Measurements from ENCODE around the gene SLX9. TPM values are rescaled to one million over a fixed set of nuclear protein-coding genes. Genes with fewer than 3 reads are reported as not detected.

Gene SLX9
- total and polyA plus RNA-seq, 2 donors (not counting 3 experiments of a cell fraction or from before 2014, with no cell fraction given): 27.0 to 50.6 TPM

DNA sequence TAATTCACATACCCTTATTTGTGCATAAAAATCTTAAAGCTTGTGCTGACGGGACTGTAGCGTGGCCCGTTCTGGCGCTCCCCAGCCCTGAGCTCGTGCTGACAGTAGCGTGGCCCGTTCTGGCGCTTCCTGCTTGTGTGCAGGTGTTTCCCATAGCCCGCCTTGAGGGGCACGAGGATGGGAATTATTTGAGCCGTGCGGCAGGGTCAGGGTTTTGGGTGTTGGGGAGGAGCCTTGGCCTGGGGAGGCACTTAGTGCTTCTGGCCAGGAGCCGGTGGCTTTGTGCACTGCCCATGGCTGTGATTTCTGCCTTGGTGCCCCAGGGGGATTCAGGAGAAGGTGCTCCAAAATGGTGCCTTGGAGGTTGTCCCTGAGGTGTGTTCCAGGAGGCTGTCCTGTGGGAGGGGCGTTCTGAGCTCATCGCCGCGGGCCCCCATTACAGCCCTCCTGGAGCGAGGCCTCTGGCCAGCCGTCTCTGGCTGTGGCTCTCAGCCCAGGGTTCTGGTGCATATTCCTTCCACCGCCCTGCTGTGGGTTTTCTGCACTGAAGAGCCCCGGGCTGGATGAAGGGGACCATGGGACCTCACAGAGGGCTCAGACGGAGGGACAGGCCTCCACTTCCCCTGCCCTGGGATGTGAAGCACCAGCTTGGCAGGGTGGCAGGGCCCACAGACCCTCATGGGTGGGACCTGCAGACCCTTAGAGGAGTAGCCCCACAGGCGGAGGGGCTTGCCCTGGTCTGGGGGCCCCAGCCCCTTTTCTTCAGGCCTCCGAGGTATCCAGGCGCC, 6.6 kb downstream of the SLX9 start:
- Histone ChIP-seq H3K9ac (replicated peaks; ENCODE audit: extremely low read depth, insufficient read depth, low read length) (no peak overlapping the region), H3K36me3 (ENCODE audit: control insufficient read depth in 2 of 2, extremely low read depth in 1 of 2, insufficient read depth in 2 of 2, low read length in 2 of 2) (peaks cover 9 to 19% of the 10 kb centered on the region in 2 experiments), H3K4me3 (replicated peaks in 1 of 3; ENCODE audit: insufficient read depth in 1 of 3, low read depth in 1 of 3, low read length in 3 of 3) (no peak overlapping the region), H3K4me2 (ENCODE audit: insufficient read depth, low read length) (no peak overlapping the region), H3K27ac (ENCODE audit: insufficient read depth, low read depth, low read length) (no peak overlapping the region), H3K27me3 (ENCODE audit: control insufficient read depth in 2 of 2, insufficient read depth in 2 of 2, low read length in 2 of 2) (no peaks in the 10 kb centered on the region), H2AFZ (ENCODE audit: low read depth, low read length) (no peak overlapping the region), H3K4me1 (ENCODE audit: control insufficient read depth, extremely low read depth, insufficient read depth, low read length) (peaks cover 4% of the 10 kb centered on the region), H3K9me1 (replicated peaks; ENCODE audit: control insufficient read depth, extremely low read depth, insufficient read depth, low read length) (no peaks in the 10 kb centered on the region), H3K79me2 (ENCODE audit: control insufficient read depth, insufficient read depth, low read length) (peaks cover 65% of the 10 kb centered on the region), H3K9me3 (replicated peaks; ENCODE audit: control insufficient read depth, insufficient read depth, low read length) (no peaks in the 10 kb centered on the region), H4K20me1 (replicated peaks; ENCODE audit: control insufficient read depth, extremely low read depth, insufficient read depth, low read length) (no peaks in the 10 kb centered on the region)
- DNase-seq (ENCODE audit: low read depth, low spot score): no peak
- dilution Hi-C loops (cut with MboI; ENCODE audit: extremely low pct_ligation_motif_present, low sequenced_read_pairs) (loop anchor here (25.0 kb wide), 1 partner anchor 191 kb away; no protein-coding TSS in a partner anchor), intact Hi-C loops (cut with micrococcal nuclease) (loop anchor here (5.0 kb wide), 2 partner anchors 341 to 876 kb away; partner anchors contain the start of gene POFUT2)
- ChIA-PET CTCF (interaction anchor here (1.2 to 11.8 kb wide), 3 partner anchors 14 to 192 kb away, joined by 3 to 330 read pairs (median 219); no protein-coding TSS in a partner anchor), POLR2A (no interaction called here)
- TF ChIP-seq, protein P1, sequence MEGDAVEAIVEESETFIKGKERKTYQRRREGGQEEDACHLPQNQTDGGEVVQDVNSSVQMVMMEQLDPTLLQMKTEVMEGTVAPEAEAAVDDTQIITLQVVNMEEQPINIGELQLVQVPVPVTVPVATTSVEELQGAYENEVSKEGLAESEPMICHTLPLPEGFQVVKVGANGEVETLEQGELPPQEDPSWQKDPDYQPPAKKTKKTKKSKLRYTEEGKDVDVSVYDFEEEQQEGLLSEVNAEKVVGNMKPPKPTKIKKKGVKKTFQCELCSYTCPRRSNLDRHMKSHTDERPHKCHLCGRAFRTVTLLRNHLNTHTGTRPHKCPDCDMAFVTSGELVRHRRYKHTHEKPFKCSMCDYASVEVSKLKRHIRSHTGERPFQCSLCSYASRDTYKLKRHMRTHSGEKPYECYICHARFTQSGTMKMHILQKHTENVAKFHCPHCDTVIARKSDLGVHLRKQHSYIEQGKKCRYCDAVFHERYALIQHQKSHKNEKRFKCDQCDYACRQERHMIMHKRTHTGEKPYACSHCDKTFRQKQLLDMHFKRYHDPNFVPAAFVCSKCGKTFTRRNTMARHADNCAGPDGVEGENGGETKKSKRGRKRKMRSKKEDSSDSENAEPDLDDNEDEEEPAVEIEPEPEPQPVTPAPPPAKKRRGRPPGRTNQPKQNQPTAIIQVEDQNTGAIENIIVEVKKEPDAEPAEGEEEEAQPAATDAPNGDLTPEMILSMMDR (IDR thresholded peaks at IDR 0.05; ENCODE audit: extremely low read depth in 1 of 2, insufficient read depth in 1 of 2, low read depth in 1 of 2, low read length in 2 of 2): no peak
- TF ChIP-seq MYC (IDR thresholded peaks at IDR 0.05; ENCODE audit: low read depth, low read length) (no peak), POLR2A (IDR thresholded peaks at IDR 0.05; ENCODE audit: low read depth, low read length) (no peak), FOS (IDR thresholded peaks at IDR 0.05; ENCODE audit: borderline replicate concordance, insufficient read depth, low read length) (no peak), POLR2AphosphoS5 (IDR thresholded peaks at IDR 0.05; ENCODE audit: insufficient read depth, low read depth, low read length) (no peak), GATA2 (IDR thresholded peaks at IDR 0.05; ENCODE audit: insufficient read depth, insufficient read length, low read depth, low read length) (no peak), JUN (IDR thresholded peaks at IDR 0.05; ENCODE audit: borderline replicate concordance, insufficient read depth, insufficient read length, low read depth) (no peak), EZH2 (IDR thresholded peaks at IDR 0.05; ENCODE audit: borderline replicate concordance, low read depth, low read length, severe bottlenecking) (no peak)
- TF ChIP-seq, protein P2, sequence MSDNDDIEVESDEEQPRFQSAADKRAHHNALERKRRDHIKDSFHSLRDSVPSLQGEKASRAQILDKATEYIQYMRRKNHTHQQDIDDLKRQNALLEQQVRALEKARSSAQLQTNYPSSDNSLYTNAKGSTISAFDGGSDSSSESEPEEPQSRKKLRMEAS (IDR thresholded peaks at IDR 0.05; ENCODE audit: insufficient read depth, insufficient read length): no peak
- no TSS peak for BruUV-seq (replicated peaks)
- no peak for FAIRE-seq

Data from endothelial cell of umbilical vein (primary cell).